ENCODE data around the gene B3GALT4. TPM values are rescaled to one million over a fixed set of nuclear protein-coding genes. Genes with fewer than 3 reads are reported as not detected.

The B3GALT4 gene
- total RNA-seq, 4 donors from 2014 or later = 8.3 to 33.1 (median 28.5) TPM

DNA sequence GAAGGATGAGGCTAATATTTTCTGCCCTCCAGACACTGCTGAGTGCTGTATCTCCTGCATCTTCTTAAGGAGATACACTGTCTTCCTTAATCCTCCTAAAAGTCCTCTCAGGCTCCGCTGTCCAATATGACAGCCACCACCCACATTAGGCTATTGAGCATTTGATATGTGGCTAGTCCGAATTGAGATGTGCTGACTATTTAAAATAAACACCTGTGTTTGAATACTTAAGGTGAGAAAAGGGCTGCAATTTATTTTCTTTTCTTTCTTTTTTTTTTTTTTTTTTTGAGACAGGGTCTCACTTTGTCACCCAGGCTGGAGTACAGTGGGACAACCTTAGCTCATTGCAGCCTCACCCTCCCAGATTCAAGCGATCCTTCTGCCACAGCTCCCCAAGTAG lies 25.0 kb downstream of the B3GALT4 start:
- H3K27ac ChIP-seq = no peak overlapping the region
- DNase-seq = no peak
- H3K27me3 ChIP-seq = no peaks in the 10 kb centered on the region
- no peaks in the 10 kb centered on the region for H3K9me3 ChIP-seq
- H3K4me1 ChIP-seq = peaks cover 0 to 20% (median 5%) of the 10 kb centered on the region in 4 donors
- H3K36me3 ChIP-seq = peaks cover 0 to 50% (median 0%) of the 10 kb centered on the region in 3 donors
- no peak overlapping the region for H3K4me3 ChIP-seq
- TF ChIP-seq POLR2A (IDR thresholded peaks at IDR 0.05) = no peak
- TF ChIP-seq, protein P1, sequence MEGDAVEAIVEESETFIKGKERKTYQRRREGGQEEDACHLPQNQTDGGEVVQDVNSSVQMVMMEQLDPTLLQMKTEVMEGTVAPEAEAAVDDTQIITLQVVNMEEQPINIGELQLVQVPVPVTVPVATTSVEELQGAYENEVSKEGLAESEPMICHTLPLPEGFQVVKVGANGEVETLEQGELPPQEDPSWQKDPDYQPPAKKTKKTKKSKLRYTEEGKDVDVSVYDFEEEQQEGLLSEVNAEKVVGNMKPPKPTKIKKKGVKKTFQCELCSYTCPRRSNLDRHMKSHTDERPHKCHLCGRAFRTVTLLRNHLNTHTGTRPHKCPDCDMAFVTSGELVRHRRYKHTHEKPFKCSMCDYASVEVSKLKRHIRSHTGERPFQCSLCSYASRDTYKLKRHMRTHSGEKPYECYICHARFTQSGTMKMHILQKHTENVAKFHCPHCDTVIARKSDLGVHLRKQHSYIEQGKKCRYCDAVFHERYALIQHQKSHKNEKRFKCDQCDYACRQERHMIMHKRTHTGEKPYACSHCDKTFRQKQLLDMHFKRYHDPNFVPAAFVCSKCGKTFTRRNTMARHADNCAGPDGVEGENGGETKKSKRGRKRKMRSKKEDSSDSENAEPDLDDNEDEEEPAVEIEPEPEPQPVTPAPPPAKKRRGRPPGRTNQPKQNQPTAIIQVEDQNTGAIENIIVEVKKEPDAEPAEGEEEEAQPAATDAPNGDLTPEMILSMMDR (IDR thresholded peaks at IDR 0.05) = no peak

DNA sequence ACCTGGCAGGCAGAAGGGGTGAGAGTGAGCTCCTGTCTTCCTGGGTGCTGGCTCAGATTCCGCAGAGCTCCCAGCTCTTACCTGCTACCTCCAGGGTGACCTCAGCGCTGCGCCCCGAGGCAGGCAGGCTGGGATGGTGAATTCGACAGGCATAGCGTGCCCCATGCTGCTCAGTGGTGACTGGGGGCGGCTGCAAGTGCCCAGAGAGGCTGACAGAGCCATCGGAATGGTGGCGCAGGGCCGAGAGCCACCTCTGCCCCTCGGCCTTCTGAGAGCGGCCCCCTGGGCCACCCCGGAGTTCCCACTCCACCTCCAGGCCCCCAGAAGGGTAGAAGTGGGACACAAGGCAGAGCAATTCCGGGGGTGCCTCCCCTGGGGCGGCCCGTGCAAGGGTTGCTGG lies 27.3 kb downstream of the B3GALT4 start:
- H3K9me3 ChIP-seq = no peaks in the 10 kb centered on the region
- no peaks in the 10 kb centered on the region for H3K27me3 ChIP-seq
- peaks cover 0 to 51% (median 0%) of the 10 kb centered on the region in 3 donors for H3K36me3 ChIP-seq
- H3K27ac ChIP-seq = no peak overlapping the region
- H3K4me3 ChIP-seq = no peak overlapping the region
- no peak for DNase-seq
- H3K4me1 ChIP-seq = peaks cover 0 to 11% (median 2%) of the 10 kb centered on the region in 4 donors
- TF ChIP-seq, protein P1 (IDR thresholded peaks at IDR 0.05) = no peak
- TF ChIP-seq POLR2A (IDR thresholded peaks at IDR 0.05) = no peak

DNA sequence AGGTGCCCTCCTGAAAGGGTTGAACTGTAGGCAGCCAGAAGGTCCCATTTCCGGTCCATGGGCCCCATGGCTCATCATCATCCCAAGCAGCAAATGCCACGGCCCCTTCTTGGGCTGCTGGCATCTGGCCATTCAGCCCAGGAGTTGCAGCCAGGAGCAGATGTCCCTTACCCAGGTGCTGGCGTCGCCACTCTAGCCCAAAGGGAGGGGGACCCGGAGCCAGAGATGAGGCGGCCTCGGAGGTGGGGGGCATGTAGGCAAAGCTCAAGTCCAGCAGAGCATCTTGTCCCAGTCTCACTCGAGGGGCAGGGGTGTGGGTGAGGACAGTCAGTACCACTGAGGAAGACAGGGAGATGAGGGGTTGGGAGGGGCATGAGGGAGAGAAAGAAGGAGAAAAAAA lies 28.1 kb downstream of the B3GALT4 start:
- no peak for DNase-seq
- Histone ChIP-seq H3K27me3 (no peaks in the 10 kb centered on the region), H3K27ac (no peak overlapping the region), H3K4me1 (peaks cover 0 to 8% (median 2%) of the 10 kb centered on the region in 4 donors), H3K36me3 (peaks cover 0 to 56% (median 0%) of the 10 kb centered on the region in 3 donors), H3K4me3 (no peak overlapping the region), H3K9me3 (no peaks in the 10 kb centered on the region)
- no peak for TF ChIP-seq POLR2A (IDR thresholded peaks at IDR 0.05)
- TF ChIP-seq, protein P1 (IDR thresholded peaks at IDR 0.05) = no peak

DNA sequence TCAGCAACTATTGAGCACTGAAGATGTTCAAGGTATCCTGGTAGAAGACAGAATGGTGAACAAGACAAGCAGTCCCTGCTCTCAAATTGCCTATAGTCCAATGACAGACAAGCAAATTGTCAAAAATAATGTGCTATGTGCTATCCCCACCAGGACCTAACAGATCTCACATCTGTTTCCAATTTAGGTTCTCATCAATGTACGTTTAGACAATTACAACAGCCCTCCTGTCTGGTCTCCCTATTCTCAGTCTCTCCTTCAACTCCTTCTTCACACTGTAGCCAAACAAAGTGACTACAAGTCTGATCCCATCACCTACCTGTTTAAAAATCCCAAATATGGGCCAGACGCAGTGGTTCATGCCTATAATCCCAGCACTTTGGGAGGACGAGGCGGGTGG lies 29.4 kb downstream of the B3GALT4 start:
- H3K27me3 ChIP-seq = no peaks in the 10 kb centered on the region
- H3K4me3 ChIP-seq = no peak overlapping the region
- peaks cover 0 to 64% (median 0%) of the 10 kb centered on the region in 3 donors for H3K36me3 ChIP-seq
- no peak for DNase-seq
- no peak overlapping the region for H3K27ac ChIP-seq
- peaks cover 0 to 12% (median 3%) of the 10 kb centered on the region in 4 donors for H3K4me1 ChIP-seq
- TF ChIP-seq POLR2A (IDR thresholded peaks at IDR 0.05) = no peak
- TF ChIP-seq, protein P1 (IDR thresholded peaks at IDR 0.05) = no peak
- no peaks in the 10 kb centered on the region for H3K9me3 ChIP-seq

DNA sequence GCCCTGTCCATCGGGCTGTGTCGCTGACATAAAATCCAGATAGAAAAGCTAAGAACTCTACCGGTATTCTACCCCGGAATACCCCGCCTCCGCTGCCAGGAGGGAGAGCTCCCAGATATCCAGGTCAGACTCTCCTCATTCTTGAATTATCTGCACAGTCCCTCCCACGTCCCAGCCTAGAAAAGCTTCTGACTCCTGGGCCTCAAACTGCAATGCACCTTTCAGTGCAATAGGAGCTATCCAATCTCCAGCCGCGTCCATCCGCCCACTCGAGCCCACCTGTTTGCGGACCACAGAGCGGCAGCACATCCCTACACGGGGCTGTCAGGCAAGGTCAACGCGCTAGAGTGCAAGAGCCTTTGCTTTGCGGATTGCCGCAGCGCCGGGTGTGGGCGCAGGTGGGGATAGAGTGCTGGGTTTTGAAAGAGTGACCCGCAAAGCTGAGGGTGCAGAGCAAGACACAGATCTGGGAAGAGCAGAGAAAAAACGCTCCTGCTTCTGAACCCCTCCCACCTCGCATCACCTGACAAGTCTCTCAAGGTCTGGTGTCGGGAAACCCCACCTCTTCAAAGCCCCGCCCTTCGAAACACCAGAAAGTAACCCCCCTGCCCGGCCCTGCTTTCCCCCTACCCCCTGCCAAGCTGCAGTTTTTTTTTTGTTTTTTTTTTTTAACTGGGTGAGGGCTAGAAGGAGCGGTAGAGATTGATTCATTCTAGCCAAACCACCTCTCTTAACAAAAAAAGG lies 35.6 kb downstream of the B3GALT4 start:
- Histone ChIP-seq H3K27ac (peak overlapping the region; percentile 92 to 99 (median 96)), H3K27me3 (no peaks in the 10 kb centered on the region), H3K36me3 (peaks cover 0 to 18% (median 0%) of the 10 kb centered on the region in 3 donors), H3K4me1 (peaks cover 4 to 45% (median 25%) of the 10 kb centered on the region in 4 donors), H3K4me3 (peak overlapping the region; percentile 67 to 90 (median 80)), H3K9me3 (no peaks in the 10 kb centered on the region)
- peak; percentile 74 to 94 (median 91) for DNase-seq
- no peak for TF ChIP-seq POLR2A (IDR thresholded peaks at IDR 0.05)
- TF ChIP-seq, protein P1 (IDR thresholded peaks at IDR 0.05) = no peak

Measured in Peyer's patch (tissue), 4 donors.